HUES48 (cell line): Measurements from ENCODE around the gene XKR7.
"Not testable (repeated sequence)": the region's sequence is repeated elsewhere in the genome, so short reads cannot be mapped to it uniquely, and the experiment has no call there.

Experiments
- H3K27ac ChIP-seq: one replicate; pipeline ENCODE4 v1.7.0; 2013; ENCODE audit warnings: low read depth, low read length, inconsistent platforms
- H3K27me3 ChIP-seq: 2 replicates; pipeline ENCODE4 v1.6.1; 2013; ENCODE audit warnings: mild to moderate bottlenecking, low read length; ENCODE audit not compliant: control insufficient read depth, insufficient read depth
- H3K36me3 ChIP-seq: 2 replicates; pipeline ENCODE4 v1.6.1; 2013; ENCODE audit warnings: low read length; ENCODE audit not compliant: control insufficient read depth, insufficient read depth
- H3K4me1 ChIP-seq: 2 replicates; pipeline ENCODE4 v1.6.1; 2013; ENCODE audit warnings: mild to moderate bottlenecking, low read length; ENCODE audit not compliant: control insufficient read depth, insufficient read depth
- H3K4me3 ChIP-seq: 2 replicates; pipeline ENCODE4 v1.5.1; 2013; ENCODE audit warnings: mild to moderate bottlenecking, low read depth, low read length
- H3K9ac ChIP-seq: 2 replicates; pipeline ENCODE4 v1.6.1; 2013; ENCODE audit warnings: mild to moderate bottlenecking, low read depth, low read length, moderate library complexity
- H3K9me3 ChIP-seq: 2 replicates; pipeline ENCODE4 v1.6.1; 2013; ENCODE audit warnings: low read length; ENCODE audit not compliant: control insufficient read depth, insufficient read depth

XKR7 gene

GRCh38 chr20:32033316-32033715 is 65.4 kb downstream of the XKR7 start:
- H3K4me3 ChIP-seq, result no peak overlapping the region

GRCh38 chr20:32033721-32034120 is 65.8 kb downstream of the XKR7 start:
- not testable (repeated sequence) for H3K4me1 ChIP-seq, H3K27ac ChIP-seq, H3K9ac ChIP-seq, H3K4me3 ChIP-seq, H3K36me3 ChIP-seq, H3K27me3 ChIP-seq, H3K9me3 ChIP-seq

More at GRCh38 chr20:32033316-32033715, 65.4 kb downstream of the XKR7 start:
- Histone ChIP-seq H3K27me3 (peaks cover 3% of the 10 kb centered on the region; the same call in 1 of the 2 replicates), H3K4me1 (peaks cover 2% of the 10 kb centered on the region; the same call in 1 of the 2 replicates), H3K9ac (no peak overlapping the region), H3K36me3 (peaks cover 3% of the 10 kb centered on the region; the same call in 1 of the 2 replicates), H3K9me3 (no peaks in the 10 kb centered on the region), H3K27ac (no peak overlapping the region)

GRCh38 chr20:32034581-32035425 is 66.9 kb downstream of the XKR7 start:
- Histone ChIP-seq H3K36me3 (no peaks in the 10 kb centered on the region), H3K9me3 (no peaks in the 10 kb centered on the region), H3K27ac (no peak overlapping the region), H3K9ac (no peak overlapping the region), H3K4me1 (peaks cover 3% of the 10 kb centered on the region; the same call in 1 of the 2 replicates), H3K4me3 (no peak overlapping the region), H3K27me3 (peaks cover 3% of the 10 kb centered on the region; the same call in 1 of the 2 replicates)

DNA sequence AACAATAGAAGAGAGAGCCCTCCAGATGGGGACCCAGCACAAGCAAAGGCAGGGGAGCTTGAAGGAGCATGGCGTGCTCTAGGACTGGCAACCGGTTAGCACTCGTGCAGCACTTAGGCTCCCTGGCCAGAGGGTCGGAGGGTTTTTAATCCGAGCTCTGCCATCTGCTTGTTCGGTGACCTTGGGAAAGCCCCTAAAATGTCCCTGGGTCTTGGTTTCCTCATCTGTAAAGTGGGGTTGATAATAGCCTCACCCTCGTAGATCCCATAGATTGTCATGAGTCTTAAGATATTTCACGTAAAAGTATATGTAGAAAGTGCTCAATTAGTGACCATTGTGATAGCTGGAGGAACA is 67.5 kb downstream of the XKR7 start:
- Histone ChIP-seq H3K9ac (no peak overlapping the region), H3K36me3 (no peaks in the 10 kb centered on the region), H3K4me1 (peaks cover 8% of the 10 kb centered on the region; the same call in 1 of the 2 replicates), H3K9me3 (no peaks in the 10 kb centered on the region), H3K27me3 (peaks cover 3% of the 10 kb centered on the region; the same call in 1 of the 2 replicates), H3K4me3 (no peak overlapping the region), H3K27ac (no peak overlapping the region)

GRCh38 chr20:32036252-32036651 is 68.3 kb downstream of the XKR7 start:
- 0 out of 2 replicates have a peak, but pooled peaks cover 10% of the 10 kb centered on the region for H3K4me1 ChIP-seq
- no peaks in the 10 kb centered on the region for H3K36me3 ChIP-seq
- no peak overlapping the region for H3K27ac ChIP-seq
- no peak overlapping the region for H3K4me3 ChIP-seq
- H3K9me3 ChIP-seq, result no peaks in the 10 kb centered on the region
- no peaks in the 10 kb centered on the region; the same call in 1 of the 2 replicates for H3K27me3 ChIP-seq
- no peak overlapping the region for H3K9ac ChIP-seq

DNA sequence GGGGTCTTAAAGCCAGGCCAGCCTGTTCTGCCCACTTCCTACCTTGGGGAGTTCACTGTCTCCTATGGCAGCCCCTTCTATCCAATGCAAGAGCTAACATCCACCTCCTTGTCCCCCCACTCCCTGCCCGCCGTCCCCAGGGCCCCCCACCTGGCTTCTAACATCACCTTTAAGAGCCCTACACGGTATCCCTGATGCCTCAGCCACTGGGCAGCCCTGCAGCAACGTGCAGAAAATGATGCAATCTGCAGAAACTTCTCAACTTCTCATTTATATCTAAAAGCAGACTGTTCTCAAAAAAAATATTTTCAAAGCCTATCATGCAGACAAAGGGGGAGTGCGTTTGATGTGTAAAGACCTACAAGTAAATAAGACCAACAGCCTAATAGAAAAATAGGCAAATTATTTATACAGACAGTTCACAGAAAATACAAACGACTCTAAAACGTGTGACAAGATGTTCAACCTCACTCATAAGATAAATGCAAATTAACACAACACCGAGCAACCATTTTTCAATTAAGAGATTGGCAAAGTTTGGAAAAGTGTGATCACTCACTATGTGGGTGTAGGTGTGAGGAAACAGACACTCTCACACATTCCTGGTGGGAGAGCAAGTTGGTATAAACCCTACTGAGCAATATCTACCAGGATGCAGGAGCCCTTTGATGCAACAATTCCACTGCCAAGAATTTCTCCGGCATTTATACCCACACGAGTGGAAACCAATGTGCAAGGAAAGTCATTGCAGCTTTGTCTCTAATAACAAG is 69.0 kb downstream of the XKR7 start:
- Histone ChIP-seq H3K27me3 (no peaks in the 10 kb centered on the region; the same call in 1 of the 2 replicates), H3K36me3 (no peaks in the 10 kb centered on the region), H3K4me3 (no peak overlapping the region), H3K27ac (no peak overlapping the region), H3K9ac (no peak overlapping the region), H3K4me1 (0 out of 2 replicates have a peak, but pooled peaks cover 10% of the 10 kb centered on the region), H3K9me3 (no peaks in the 10 kb centered on the region)

DNA sequence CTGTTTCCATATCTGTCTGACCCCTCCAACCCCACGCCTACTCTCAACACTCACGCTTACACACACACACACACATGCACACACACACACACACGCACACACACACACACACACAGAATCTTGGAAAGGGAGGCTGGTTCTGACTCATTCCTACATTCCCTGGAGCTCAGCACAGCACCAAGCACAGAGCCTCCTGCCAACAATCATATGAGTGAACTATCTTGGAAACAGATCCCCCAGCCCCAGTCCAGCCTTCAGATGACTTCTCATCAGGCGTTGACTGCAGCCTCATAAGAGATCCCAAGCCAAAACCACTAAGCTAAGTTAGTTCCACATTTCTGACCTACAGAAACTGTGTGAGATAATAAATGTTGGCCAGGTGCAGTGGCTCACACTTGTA is 70.0 kb downstream of the XKR7 start:
- Histone ChIP-seq H3K4me1 (0 out of 2 replicates have a peak, but pooled peaks cover 10% of the 10 kb centered on the region), H3K9ac (no peak overlapping the region), H3K27ac (no peak overlapping the region)

GRCh38 chr20:32040142-32040953 is 72.4 kb downstream of the XKR7 start:
- Histone ChIP-seq H3K27me3 (no peaks in the 10 kb centered on the region), H3K9me3 (no peaks in the 10 kb centered on the region), H3K36me3 (no peaks in the 10 kb centered on the region), H3K27ac (no peak overlapping the region), H3K4me1 (0 out of 2 replicates have a peak, but pooled peaks cover 10% of the 10 kb centered on the region), H3K9ac (no peak overlapping the region), H3K4me3 (no peak overlapping the region)

More for the DNA sequence above, 70.0 kb downstream of the XKR7 start:
- Histone ChIP-seq H3K36me3 (no peaks in the 10 kb centered on the region), H3K9me3 (no peaks in the 10 kb centered on the region), H3K4me3 (no peak overlapping the region), H3K27me3 (no peaks in the 10 kb centered on the region; the same call in 1 of the 2 replicates)

GRCh38 chr20:32045999-32046398 is 78.0 kb downstream of the XKR7 start:
- Histone ChIP-seq H3K27ac (no peak overlapping the region), H3K9ac (no peak overlapping the region), H3K36me3 (no peaks in the 10 kb centered on the region), H3K9me3 (no peaks in the 10 kb centered on the region), H3K27me3 (peaks cover 16% of the 10 kb centered on the region), H3K4me3 (no peak overlapping the region), H3K4me1 (no peaks in the 10 kb centered on the region)

DNA sequence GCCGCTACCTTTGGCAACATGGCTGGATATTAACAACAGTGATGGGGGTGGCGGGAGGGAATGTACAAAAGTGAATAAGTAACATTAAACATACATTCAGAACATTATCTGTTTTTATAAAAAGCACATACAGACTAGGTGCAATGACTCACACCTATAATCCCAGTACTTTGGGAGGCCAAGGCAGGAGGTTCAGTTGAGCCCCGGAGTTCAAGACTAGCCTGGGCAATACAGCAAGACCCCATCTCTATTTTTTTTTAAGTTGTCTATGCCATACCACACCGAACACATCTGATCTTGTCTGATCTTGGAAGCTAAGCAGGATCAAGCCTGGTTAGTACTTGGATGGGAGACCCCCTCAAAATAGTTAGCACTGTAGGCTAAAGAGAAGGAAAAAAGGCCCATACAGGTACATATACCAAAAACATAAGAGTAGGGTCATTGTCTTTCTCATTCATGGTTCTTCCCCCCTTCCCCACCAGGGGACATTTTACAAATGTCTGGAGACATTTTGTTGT is 82.4 kb downstream of the XKR7 start:
- peaks cover 44% of the 10 kb centered on the region for H3K27me3 ChIP-seq
- no peaks in the 10 kb centered on the region for H3K9me3 ChIP-seq
- H3K9ac ChIP-seq, result no peak overlapping the region
- no peak overlapping the region for H3K27ac ChIP-seq
- 0 out of 2 replicates have a peak, but pooled peaks cover 2% of the 10 kb centered on the region for H3K4me1 ChIP-seq
- H3K36me3 ChIP-seq, result no peaks in the 10 kb centered on the region
- H3K4me3 ChIP-seq, result no peak overlapping the region
